Activated naive CD4-positive, alpha-beta T cell treated with anti-CD3 and anti-CD28 coated beads, Interleukin-2, amount 50 U/mL, for 72 hours (primary cell): Measurements from ENCODE around the gene FOXJ3. TPM values are rescaled to one million over a fixed set of nuclear protein-coding genes. Genes with fewer than 3 reads are reported as not detected.
A peak's percentile ranks its signal among the peaks of the same experiment; 100 is the strongest.

ENCODE experiments used
- ATAC-seq, 2 donors: fragments of 150-1000 bp; cut with Tn5 transposase; 2 replicates each; pipeline ENCODE4 v1.10.0; 2021; ENCODE audit warnings: mild to moderate bottlenecking in 2 of 2, moderate library complexity in 2 of 2
- DNase-seq, 2 donors: peaks; one replicate each; pipeline ENCODE4 v3.0.0; 2021 to 2022; ENCODE audit warnings: low spot score in 2 of 2
- H3K27ac Mint-ChIP-seq, 2 donors: one replicate each; pipeline ENCODE4 v1.8.0; 2022; ENCODE audit warnings: mild to moderate bottlenecking in 2 of 2, mixed read lengths in 2 of 2
- H3K36me3 Mint-ChIP-seq, 2 donors: one replicate each; pipeline ENCODE4 v1.8.0; 2022; ENCODE audit warnings: mixed read lengths in 2 of 2
- H3K9me3 Mint-ChIP-seq, 2 donors: one replicate each; pipeline ENCODE4 v1.8.0; 2022; ENCODE audit warnings: mixed read lengths in 2 of 2
- total RNA-seq, 2 donors: library from RNA; stranded (reverse); gene quantifications; one replicate each; pipeline ENCODE4 v1.2.3, GENCODE V29; 2022

The FOXJ3 gene
- total RNA-seq, 2 donors from 2014 or later, result 51.0 to 52.9 TPM

- no peak for DNase-seq
- Mint-ChIP-seq H3K27ac (no peak overlapping the region), H3K36me3 (peaks cover 12 to 24% of the 10 kb centered on the region in 2 donors), H3K9me3 (peaks cover 3 to 6% of the 10 kb centered on the region in 2 donors)
- ATAC-seq, result no peak
These were observed 136.8 kb downstream of the FOXJ3 start for GRCh38 chr1:42198251-42198650.

- Mint-ChIP-seq H3K36me3 (peaks cover 0 to 17% of the 10 kb centered on the region in 2 donors), H3K9me3 (no peaks in the 10 kb centered on the region), H3K27ac (no peak overlapping the region)
- DNase-seq, result no peak
- ATAC-seq, result peak in 1 of 2 donors; percentile 16
These were observed 139.2 kb downstream of the FOXJ3 start for GRCh38 chr1:42195841-42196240.

- Mint-ChIP-seq H3K9me3 (no peaks in the 10 kb centered on the region), H3K36me3 (peaks cover 0 to 7% of the 10 kb centered on the region in 2 donors), H3K27ac (no peak overlapping the region)
- DNase-seq (no peak), ATAC-seq (no peak)
These were observed 142.9 kb downstream of the FOXJ3 start for GRCh38 chr1:42192106-42192505.

GRCh38 chr1:42191319-42191718 is 143.7 kb downstream of the FOXJ3 start:
- no peaks in the 10 kb centered on the region for H3K9me3 Mint-ChIP-seq
- DNase-seq, result no peak
- H3K36me3 Mint-ChIP-seq, result peaks cover 0 to 7% of the 10 kb centered on the region in 2 donors
- peak overlapping the region; percentile 13 to 69 for H3K27ac Mint-ChIP-seq
- ATAC-seq, result no peak

- Mint-ChIP-seq H3K36me3 (peaks cover 0 to 7% of the 10 kb centered on the region in 2 donors), H3K9me3 (no peaks in the 10 kb centered on the region), H3K27ac (no peak overlapping the region)
- DNase-seq, result no peak
- ATAC-seq, result no peak
These were observed 144.8 kb downstream of the FOXJ3 start for GRCh38 chr1:42189931-42190853.

- Mint-ChIP-seq H3K9me3 (no peaks in the 10 kb centered on the region), H3K27ac (peak overlapping the region; percentile 62 to 79), H3K36me3 (peaks cover 0 to 2% of the 10 kb centered on the region in 2 donors)
- ATAC-seq (peak in 1 of 2 donors; percentile 89), DNase-seq (no peak)
These were observed 148.9 kb downstream of the FOXJ3 start for GRCh38 chr1:42186152-42186551.

- H3K9me3 Mint-ChIP-seq, result no peaks in the 10 kb centered on the region
- no peaks in the 10 kb centered on the region for H3K36me3 Mint-ChIP-seq
- DNase-seq (no peak), ATAC-seq (no peak)
- H3K27ac Mint-ChIP-seq, result peak overlapping the region; percentile 15 to 37
These were observed 150.4 kb downstream of the FOXJ3 start for GRCh38 chr1:42184616-42185015.

GRCh38 chr1:42183957-42184268 is 151.1 kb downstream of the FOXJ3 start:
- Mint-ChIP-seq H3K36me3 (no peaks in the 10 kb centered on the region), H3K9me3 (no peaks in the 10 kb centered on the region), H3K27ac (peak overlapping the region in 1 of 2 donors; percentile 15)
- DNase-seq (no peak), ATAC-seq (no peak)

- ATAC-seq (no peak), DNase-seq (no peak)
- Mint-ChIP-seq H3K9me3 (no peaks in the 10 kb centered on the region), H3K27ac (no peak overlapping the region), H3K36me3 (no peaks in the 10 kb centered on the region)
These were observed 151.7 kb downstream of the FOXJ3 start for GRCh38 chr1:42183210-42183956.

GRCh38 chr1:42181687-42182086 is 153.3 kb downstream of the FOXJ3 start:
- Mint-ChIP-seq H3K9me3 (no peaks in the 10 kb centered on the region), H3K36me3 (no peaks in the 10 kb centered on the region), H3K27ac (no peak overlapping the region)
- ATAC-seq, result no peak
- no peak for DNase-seq

GRCh38 chr1:42179900-42180329 is 155.1 kb downstream of the FOXJ3 start:
- Mint-ChIP-seq H3K27ac (peak overlapping the region in 1 of 2 donors; percentile 38), H3K36me3 (no peaks in the 10 kb centered on the region), H3K9me3 (no peaks in the 10 kb centered on the region)
- DNase-seq, result no peak
- no peak for ATAC-seq

GRCh38 chr1:42179275-42179674 is 155.8 kb downstream of the FOXJ3 start:
- no peak for DNase-seq
- H3K9me3 Mint-ChIP-seq, result no peaks in the 10 kb centered on the region
- no peak for ATAC-seq
- H3K36me3 Mint-ChIP-seq, result no peaks in the 10 kb centered on the region
- peak overlapping the region in 1 of 2 donors; percentile 38 for H3K27ac Mint-ChIP-seq

GRCh38 chr1:42178249-42178648 is 156.8 kb downstream of the FOXJ3 start:
- no peak for ATAC-seq
- H3K9me3 Mint-ChIP-seq, result no peaks in the 10 kb centered on the region
- no peak for DNase-seq
- H3K27ac Mint-ChIP-seq, result no peak overlapping the region
- no peaks in the 10 kb centered on the region for H3K36me3 Mint-ChIP-seq

- Mint-ChIP-seq H3K36me3 (no peaks in the 10 kb centered on the region), H3K9me3 (no peaks in the 10 kb centered on the region), H3K27ac (no peak overlapping the region)
- DNase-seq, result no peak
- ATAC-seq, result no peak
These were observed 157.5 kb downstream of the FOXJ3 start for GRCh38 chr1:42177541-42177981.

- Mint-ChIP-seq H3K27ac (no peak overlapping the region), H3K9me3 (no peaks in the 10 kb centered on the region), H3K36me3 (no peaks in the 10 kb centered on the region)
- peak in 1 of 2 donors; percentile 28 for DNase-seq
- peak; percentile 44 to 60 for ATAC-seq
These were observed 158.0 kb downstream of the FOXJ3 start for GRCh38 chr1:42176902-42177519.

GRCh38 chr1:42175314-42176054 is 159.6 kb downstream of the FOXJ3 start:
- no peak overlapping the region for H3K27ac Mint-ChIP-seq
- ATAC-seq, result no peak

More at GRCh38 chr1:42175314-42176054, 159.6 kb downstream of the FOXJ3 start:
- Mint-ChIP-seq H3K36me3 (no peaks in the 10 kb centered on the region), H3K9me3 (no peaks in the 10 kb centered on the region)
- no peak for DNase-seq
